IMR-90 (cell line): Measurements from ENCODE around the gene STAT5A.
"Not testable (repeated sequence)": the region's sequence is repeated elsewhere in the genome, so short reads cannot be mapped to it uniquely, and the experiment has no call there.

Experiments
- MAFK ChIP-seq: IDR thresholded peaks from 2 replicates; pipeline ENCODE4 v1.6.1; 2012; ENCODE audit warnings: low read depth, low read length, improper control_type of control experiment
- MXI1 ChIP-seq: IDR thresholded peaks from 2 replicates; pipeline ENCODE4 v1.6.1; 2012; ENCODE audit warnings: low read depth, mild to moderate bottlenecking, low read length, moderate library complexity, borderline replicate concordance
- POLR2A ChIP-seq: IDR thresholded peaks from 2 replicates; pipeline ENCODE4 v1.6.1; 2012; ENCODE audit warnings: mild to moderate bottlenecking, low read depth, low read length
- RAD21 ChIP-seq: IDR thresholded peaks from 2 replicates; pipeline ENCODE4 v1.6.1; 2012; ENCODE audit warnings: low read length, improper control_type of control experiment
- RCOR1 ChIP-seq: IDR thresholded peaks from 2 replicates; pipeline ENCODE4 v1.6.1; 2012; ENCODE audit warnings: mild to moderate bottlenecking, low read length, improper control_type of control experiment; ENCODE audit not compliant: insufficient replicate concordance
- RFX5 ChIP-seq: IDR thresholded peaks from 2 replicates; pipeline ENCODE4 v1.8.0; 2012; ENCODE audit warnings: low read depth, mild to moderate bottlenecking, low read length, moderate library complexity
- SMC3 ChIP-seq: fragments of 150-350 bp; IDR thresholded peaks from 2 replicates; pipeline ENCODE4 v1.6.1; 2016; ENCODE audit warnings: low read depth, mild to moderate bottlenecking, antibody characterized with exemption, low read length, moderate library complexity
- TF ChIP-seq, protein P1 (sequence below): conservative IDR thresholded peaks from 2 replicates; pipeline ENCODE4 v1.5.1; 2012; ENCODE audit warnings: mild to moderate bottlenecking, low read depth, low read length, improper control_type of control experiment
- TF ChIP-seq, protein P2 (sequence below): fragments of 150-350 bp; IDR thresholded peaks from 2 replicates; pipeline ENCODE4 v1.6.1; 2016; ENCODE audit warnings: low read depth, mild to moderate bottlenecking, low read length, moderate library complexity, borderline replicate concordance
- TF ChIP-seq, protein P3 (sequence below): fragments of 150-350 bp; IDR thresholded peaks from 2 replicates; pipeline ENCODE4 v1.6.1; 2017; ENCODE audit warnings: mild to moderate bottlenecking, antibody characterized with exemption, low read length, low read depth

DNA sequence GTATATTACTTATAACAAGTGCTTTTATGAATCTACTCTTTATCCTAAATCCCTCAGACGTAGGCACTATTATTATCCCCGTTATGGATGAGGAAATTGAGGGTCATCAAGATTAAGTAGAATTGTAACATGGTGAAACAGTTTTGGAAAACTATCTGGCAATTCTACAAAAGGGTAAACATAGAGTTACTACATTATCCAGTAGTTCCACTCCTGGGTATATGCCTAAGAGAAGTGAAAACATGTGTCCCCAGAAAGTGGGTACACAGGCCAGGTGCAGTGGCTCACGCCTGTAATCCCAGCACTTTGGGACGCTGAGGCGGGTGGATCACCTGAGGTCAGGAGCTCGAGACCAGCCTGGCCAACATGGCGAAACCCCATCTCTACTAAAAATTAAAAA, 48.7 kb upstream of the STAT5A start:
- not testable (repeated sequence) for TF ChIP-seq MXI1, MAFK, POLR2A, RCOR1, RFX5, SMC3, RAD21
- TF ChIP-seq, protein P1, sequence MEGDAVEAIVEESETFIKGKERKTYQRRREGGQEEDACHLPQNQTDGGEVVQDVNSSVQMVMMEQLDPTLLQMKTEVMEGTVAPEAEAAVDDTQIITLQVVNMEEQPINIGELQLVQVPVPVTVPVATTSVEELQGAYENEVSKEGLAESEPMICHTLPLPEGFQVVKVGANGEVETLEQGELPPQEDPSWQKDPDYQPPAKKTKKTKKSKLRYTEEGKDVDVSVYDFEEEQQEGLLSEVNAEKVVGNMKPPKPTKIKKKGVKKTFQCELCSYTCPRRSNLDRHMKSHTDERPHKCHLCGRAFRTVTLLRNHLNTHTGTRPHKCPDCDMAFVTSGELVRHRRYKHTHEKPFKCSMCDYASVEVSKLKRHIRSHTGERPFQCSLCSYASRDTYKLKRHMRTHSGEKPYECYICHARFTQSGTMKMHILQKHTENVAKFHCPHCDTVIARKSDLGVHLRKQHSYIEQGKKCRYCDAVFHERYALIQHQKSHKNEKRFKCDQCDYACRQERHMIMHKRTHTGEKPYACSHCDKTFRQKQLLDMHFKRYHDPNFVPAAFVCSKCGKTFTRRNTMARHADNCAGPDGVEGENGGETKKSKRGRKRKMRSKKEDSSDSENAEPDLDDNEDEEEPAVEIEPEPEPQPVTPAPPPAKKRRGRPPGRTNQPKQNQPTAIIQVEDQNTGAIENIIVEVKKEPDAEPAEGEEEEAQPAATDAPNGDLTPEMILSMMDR, result not testable (repeated sequence)
- TF ChIP-seq, protein P2, sequence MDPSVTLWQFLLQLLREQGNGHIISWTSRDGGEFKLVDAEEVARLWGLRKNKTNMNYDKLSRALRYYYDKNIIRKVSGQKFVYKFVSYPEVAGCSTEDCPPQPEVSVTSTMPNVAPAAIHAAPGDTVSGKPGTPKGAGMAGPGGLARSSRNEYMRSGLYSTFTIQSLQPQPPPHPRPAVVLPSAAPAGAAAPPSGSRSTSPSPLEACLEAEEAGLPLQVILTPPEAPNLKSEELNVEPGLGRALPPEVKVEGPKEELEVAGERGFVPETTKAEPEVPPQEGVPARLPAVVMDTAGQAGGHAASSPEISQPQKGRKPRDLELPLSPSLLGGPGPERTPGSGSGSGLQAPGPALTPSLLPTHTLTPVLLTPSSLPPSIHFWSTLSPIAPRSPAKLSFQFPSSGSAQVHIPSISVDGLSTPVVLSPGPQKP, result not testable (repeated sequence)
- TF ChIP-seq, protein P3, sequence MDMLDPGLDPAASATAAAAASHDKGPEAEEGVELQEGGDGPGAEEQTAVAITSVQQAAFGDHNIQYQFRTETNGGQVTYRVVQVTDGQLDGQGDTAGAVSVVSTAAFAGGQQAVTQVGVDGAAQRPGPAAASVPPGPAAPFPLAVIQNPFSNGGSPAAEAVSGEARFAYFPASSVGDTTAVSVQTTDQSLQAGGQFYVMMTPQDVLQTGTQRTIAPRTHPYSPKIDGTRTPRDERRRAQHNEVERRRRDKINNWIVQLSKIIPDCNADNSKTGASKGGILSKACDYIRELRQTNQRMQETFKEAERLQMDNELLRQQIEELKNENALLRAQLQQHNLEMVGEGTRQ, result not testable (repeated sequence)
